Measurements from ENCODE around the gene IMP3. TPM values are rescaled to one million over a fixed set of nuclear protein-coding genes. Genes with fewer than 3 reads are reported as not detected.

Gene IMP3
- polyA plus RNA-seq, 6 donors from 2014 or later: 173 to 270 (median 228) TPM

GRCh38 chr15:75677465-75678323 lies 37.7 kb upstream of the IMP3 start:
- Mint-ChIP-seq H3K27me3 (no peaks in the 10 kb centered on the region), H3K36me3 (no peaks in the 10 kb centered on the region), H3K9me3 (no peaks in the 10 kb centered on the region), H3K4me3 (no peak overlapping the region), H3K27ac (no peak overlapping the region), H3K4me1 (no peaks in the 10 kb centered on the region)
- DNase-seq (no peak), ATAC-seq (ENCODE audit: low read depth in 2 of 2) (peak; percentile 34 to 41)

DNA sequence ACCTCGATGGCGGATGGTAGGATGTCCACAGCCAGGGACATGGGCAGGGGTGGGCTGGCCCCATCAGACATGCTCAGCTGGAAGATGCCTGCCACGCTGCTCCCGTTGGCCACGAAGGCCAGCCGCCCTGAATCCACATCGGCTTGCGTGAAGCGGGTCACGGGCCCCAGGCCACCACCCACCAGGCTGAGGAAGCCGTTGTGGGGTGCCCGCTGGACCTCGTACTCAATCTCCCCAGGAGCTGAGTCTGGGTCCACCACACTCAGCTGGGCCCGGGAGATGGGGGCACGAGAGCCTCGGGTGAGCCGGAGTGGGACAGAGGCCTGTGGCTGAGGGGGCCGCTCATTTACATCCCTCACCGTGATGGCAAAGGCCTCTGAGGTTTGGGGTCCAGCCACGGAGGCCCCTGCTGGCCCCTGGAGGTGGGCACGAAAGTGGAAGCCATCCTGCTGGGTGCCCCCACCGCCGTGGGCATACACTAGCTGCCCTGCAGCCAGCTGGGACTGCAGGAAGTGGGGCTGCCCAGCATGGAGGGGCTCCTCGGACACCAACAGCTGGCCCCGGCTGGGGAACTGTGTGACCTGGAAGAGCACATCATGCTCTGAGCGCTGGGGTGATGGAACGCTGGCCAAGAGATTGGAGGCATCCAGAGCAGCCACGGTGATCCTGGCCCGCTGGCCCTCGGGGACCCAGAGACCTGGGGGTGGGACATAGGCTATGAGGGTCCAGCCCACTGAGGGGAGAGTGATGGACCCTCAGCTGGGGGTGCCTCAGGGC lies 36.9 kb upstream of the IMP3 start:
- H3K27ac Mint-ChIP-seq: no peak overlapping the region
- H3K27me3 Mint-ChIP-seq: no peaks in the 10 kb centered on the region
- no peak overlapping the region for H3K4me3 Mint-ChIP-seq
- ATAC-seq (ENCODE audit: low read depth in 2 of 2): no peak
- H3K4me1 Mint-ChIP-seq: no peaks in the 10 kb centered on the region
- no peak for DNase-seq
- no peaks in the 10 kb centered on the region for H3K9me3 Mint-ChIP-seq
- no peaks in the 10 kb centered on the region for H3K36me3 Mint-ChIP-seq

DNA sequence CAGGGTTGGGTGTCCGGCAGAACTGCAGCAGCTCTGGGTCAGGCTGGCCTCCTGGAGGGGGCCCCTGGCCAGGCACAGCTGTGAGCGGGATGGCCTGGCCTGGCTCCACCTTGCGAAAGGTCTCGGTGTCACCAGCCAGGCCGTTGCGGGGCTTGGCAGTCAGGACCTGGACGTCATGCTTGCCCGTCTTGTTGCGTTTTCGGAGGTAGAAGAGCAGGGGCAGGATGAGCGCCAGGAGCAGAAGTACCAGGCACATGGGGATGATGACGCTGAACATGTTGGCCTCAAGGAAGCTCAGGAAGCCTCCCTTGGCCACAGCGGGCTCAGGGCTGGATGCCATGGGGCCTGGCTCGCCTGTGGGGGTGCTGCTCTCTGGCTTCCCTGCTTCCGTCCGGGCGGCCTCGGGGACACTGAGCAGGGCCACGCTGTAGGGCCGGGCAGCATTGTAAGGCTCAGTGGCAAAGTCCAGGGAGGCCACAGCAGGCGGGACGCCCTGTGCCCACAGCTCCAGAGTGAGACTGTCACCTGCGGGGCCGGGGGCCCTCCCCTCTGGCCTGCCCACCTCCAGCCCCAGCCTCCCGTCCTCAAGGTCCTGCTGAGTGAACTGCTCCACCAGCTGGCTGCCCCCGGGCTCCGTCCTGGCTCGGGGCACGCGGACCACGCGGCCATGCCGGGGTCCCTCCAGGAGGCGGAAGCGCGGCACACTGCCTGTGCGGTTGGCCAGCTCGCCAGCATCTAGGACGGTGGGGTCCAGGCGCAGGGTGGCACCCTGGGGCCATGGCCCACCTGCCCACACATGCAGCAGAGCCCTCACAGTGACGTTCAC lies 35.8 kb upstream of the IMP3 start:
- Mint-ChIP-seq H3K9me3 (no peaks in the 10 kb centered on the region), H3K4me1 (no peaks in the 10 kb centered on the region)

GRCh38 chr15:75674366-75674765 lies 34.3 kb upstream of the IMP3 start:
- H3K36me3 Mint-ChIP-seq: no peaks in the 10 kb centered on the region
- H3K27ac Mint-ChIP-seq: no peak overlapping the region
- no peak overlapping the region for H3K4me3 Mint-ChIP-seq
- H3K4me1 Mint-ChIP-seq: no peaks in the 10 kb centered on the region
- ATAC-seq (ENCODE audit: low read depth in 2 of 2) (no peak), DNase-seq (no peak)
- H3K27me3 Mint-ChIP-seq: peaks cover 0 to 8% (median 0%) of the 10 kb centered on the region in 3 donors
- no peaks in the 10 kb centered on the region for H3K9me3 Mint-ChIP-seq

More for the DNA sequence above, 35.8 kb upstream of the IMP3 start:
- ATAC-seq (ENCODE audit: low read depth in 2 of 2): no peak
- no peaks in the 10 kb centered on the region for H3K36me3 Mint-ChIP-seq
- no peak for DNase-seq
- H3K4me3 Mint-ChIP-seq: no peak overlapping the region
- no peak overlapping the region for H3K27ac Mint-ChIP-seq
- H3K27me3 Mint-ChIP-seq: no peaks in the 10 kb centered on the region

GRCh38 chr15:75673426-75674235 lies 33.6 kb upstream of the IMP3 start:
- H3K27ac Mint-ChIP-seq: peak overlapping the region in 1 of 6 donors; percentile 59
- DNase-seq: no peak
- H3K9me3 Mint-ChIP-seq: no peaks in the 10 kb centered on the region
- no peak for ATAC-seq (ENCODE audit: low read depth in 2 of 2)
- no peak overlapping the region for H3K4me3 Mint-ChIP-seq
- peaks cover 0 to 8% (median 0%) of the 10 kb centered on the region in 3 donors for H3K27me3 Mint-ChIP-seq
- no peaks in the 10 kb centered on the region for H3K36me3 Mint-ChIP-seq
- H3K4me1 Mint-ChIP-seq: no peaks in the 10 kb centered on the region

DNA sequence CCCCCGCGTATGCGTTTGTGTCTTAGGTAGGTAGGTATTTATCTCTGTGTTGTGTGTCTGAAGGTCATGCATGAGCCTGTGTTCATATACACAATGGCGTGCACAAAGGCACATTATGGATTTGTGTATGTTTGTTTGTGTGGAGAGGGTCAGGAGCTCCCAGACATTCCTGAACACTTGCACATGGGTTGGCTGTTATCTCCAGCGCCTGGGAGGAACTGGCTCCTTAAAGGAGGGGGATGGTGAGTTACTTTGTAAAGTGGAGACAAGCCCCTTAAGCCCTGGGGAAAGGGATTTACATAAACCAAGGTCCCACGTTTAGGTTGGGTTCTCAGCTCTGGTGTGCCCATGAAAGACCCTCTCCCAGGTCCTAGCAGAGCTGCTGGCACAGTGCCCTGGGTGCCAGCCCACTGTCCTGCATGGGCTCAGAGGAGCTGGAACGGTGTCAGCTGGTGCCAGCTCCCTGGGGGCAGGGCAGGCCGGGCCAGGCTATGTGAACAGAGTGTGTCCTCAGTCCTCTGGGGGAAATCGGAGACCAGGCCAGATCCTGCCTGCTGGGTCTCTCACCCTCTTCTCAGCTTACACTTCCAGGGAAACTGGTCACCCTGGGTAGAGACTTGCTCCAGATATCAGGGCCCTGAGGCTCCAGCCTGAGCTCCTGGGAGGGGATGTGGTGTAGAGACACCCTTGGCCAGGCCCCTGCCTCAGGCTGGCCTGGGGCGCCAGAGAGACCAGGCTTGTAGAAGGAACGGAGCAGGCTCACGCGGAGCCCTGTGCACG lies 32.8 kb upstream of the IMP3 start:
- H3K4me3 Mint-ChIP-seq: no peak overlapping the region
- H3K27me3 Mint-ChIP-seq: peaks cover 0 to 8% (median 0%) of the 10 kb centered on the region in 3 donors
- no peaks in the 10 kb centered on the region for H3K4me1 Mint-ChIP-seq
- H3K27ac Mint-ChIP-seq: peak overlapping the region in 2 of 6 donors; percentile 7 to 59
- no peak for DNase-seq
- no peaks in the 10 kb centered on the region for H3K9me3 Mint-ChIP-seq
- H3K36me3 Mint-ChIP-seq: no peaks in the 10 kb centered on the region
- ATAC-seq (ENCODE audit: low read depth in 2 of 2): no peak

GRCh38 chr15:75671730-75672602 lies 31.9 kb upstream of the IMP3 start:
- Mint-ChIP-seq H3K27me3 (peaks cover 0 to 16% (median 0%) of the 10 kb centered on the region in 3 donors), H3K4me3 (no peak overlapping the region), H3K4me1 (no peaks in the 10 kb centered on the region), H3K27ac (no peak overlapping the region), H3K36me3 (no peaks in the 10 kb centered on the region), H3K9me3 (no peaks in the 10 kb centered on the region)
- ATAC-seq (ENCODE audit: low read depth in 2 of 2) (no peak), DNase-seq (no peak)

GRCh38 chr15:75669879-75670212 lies 29.8 kb upstream of the IMP3 start:
- H3K9me3 Mint-ChIP-seq: no peaks in the 10 kb centered on the region
- ATAC-seq (ENCODE audit: low read depth in 2 of 2) (no peak), DNase-seq (no peak)
- no peak overlapping the region for H3K4me3 Mint-ChIP-seq
- H3K36me3 Mint-ChIP-seq: no peaks in the 10 kb centered on the region
- no peaks in the 10 kb centered on the region for H3K4me1 Mint-ChIP-seq
- peaks cover 0 to 30% (median 8%) of the 10 kb centered on the region in 3 donors for H3K27me3 Mint-ChIP-seq
- peak overlapping the region in 1 of 6 donors; percentile 69 for H3K27ac Mint-ChIP-seq

GRCh38 chr15:75669191-75669878 lies 29.3 kb upstream of the IMP3 start:
- peak overlapping the region in 1 of 6 donors; percentile 69 for H3K27ac Mint-ChIP-seq
- H3K36me3 Mint-ChIP-seq: no peaks in the 10 kb centered on the region
- no peaks in the 10 kb centered on the region for H3K4me1 Mint-ChIP-seq
- H3K4me3 Mint-ChIP-seq: no peak overlapping the region
- peaks cover 0 to 30% (median 8%) of the 10 kb centered on the region in 3 donors for H3K27me3 Mint-ChIP-seq
- DNase-seq: no peak
- ATAC-seq (ENCODE audit: low read depth in 2 of 2): no peak
- H3K9me3 Mint-ChIP-seq: no peaks in the 10 kb centered on the region

DNA sequence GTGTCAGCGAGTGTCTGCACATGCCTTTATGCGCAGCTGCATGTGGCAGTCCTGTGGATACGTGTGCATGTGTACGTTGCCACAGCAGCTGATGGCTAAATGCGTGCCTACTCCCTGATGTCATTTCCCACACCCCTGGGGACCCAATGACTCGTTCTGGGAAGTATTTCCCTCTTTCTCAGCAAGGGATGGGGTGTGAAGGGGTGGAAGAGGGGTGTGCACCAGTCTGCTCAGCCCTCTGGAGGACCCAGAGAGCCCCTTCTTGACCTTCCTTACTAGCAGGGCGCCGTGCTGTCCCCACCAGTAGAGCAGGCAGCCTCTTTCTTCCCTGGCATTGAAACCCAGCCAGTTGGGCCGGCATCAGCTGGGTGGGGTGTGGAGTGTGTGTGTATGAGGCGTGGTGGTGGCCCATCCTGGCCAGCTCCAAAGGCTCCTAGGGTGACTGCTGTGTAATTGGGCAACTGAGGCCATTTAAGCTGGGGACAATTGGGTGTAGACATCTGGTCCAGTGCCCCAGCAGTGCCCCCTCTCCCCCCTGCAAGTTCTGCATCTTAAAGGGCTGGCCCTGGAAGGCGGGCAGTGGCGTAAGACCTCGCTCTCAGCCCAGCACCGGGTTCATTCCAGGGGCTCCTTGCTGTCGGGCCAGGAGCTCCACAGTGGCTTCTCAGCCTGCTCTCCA lies 26.9 kb upstream of the IMP3 start:
- ATAC-seq (ENCODE audit: low read depth in 2 of 2) (no peak), DNase-seq (no peak)
- Mint-ChIP-seq H3K27me3 (peaks cover 0 to 30% (median 8%) of the 10 kb centered on the region in 3 donors), H3K36me3 (no peaks in the 10 kb centered on the region), H3K9me3 (no peaks in the 10 kb centered on the region), H3K27ac (no peak overlapping the region), H3K4me3 (no peak overlapping the region), H3K4me1 (no peaks in the 10 kb centered on the region)
